Measurements from ENCODE around the gene SLC12A2.

DNA sequence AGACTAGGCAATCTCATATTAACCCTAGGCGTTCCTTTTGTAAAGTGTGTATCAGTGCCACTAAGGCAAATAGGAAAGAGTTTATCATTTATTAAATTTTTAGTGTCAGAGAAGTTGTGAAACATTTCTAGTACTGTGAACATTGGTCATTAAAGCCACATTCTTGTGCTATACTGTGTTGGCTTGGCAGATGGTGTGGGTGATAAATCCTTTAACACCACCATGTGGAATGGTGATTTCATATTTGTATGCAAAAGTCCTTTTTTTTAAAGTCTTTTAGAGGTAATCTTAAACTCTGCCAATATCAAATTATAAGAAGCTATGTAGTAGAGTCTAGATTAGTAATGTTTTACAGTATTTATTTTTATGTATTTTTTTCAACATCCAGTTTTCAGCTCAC lies 18.1 kb downstream of the SLC12A2 start:
- TF ChIP-seq, protein P1, sequence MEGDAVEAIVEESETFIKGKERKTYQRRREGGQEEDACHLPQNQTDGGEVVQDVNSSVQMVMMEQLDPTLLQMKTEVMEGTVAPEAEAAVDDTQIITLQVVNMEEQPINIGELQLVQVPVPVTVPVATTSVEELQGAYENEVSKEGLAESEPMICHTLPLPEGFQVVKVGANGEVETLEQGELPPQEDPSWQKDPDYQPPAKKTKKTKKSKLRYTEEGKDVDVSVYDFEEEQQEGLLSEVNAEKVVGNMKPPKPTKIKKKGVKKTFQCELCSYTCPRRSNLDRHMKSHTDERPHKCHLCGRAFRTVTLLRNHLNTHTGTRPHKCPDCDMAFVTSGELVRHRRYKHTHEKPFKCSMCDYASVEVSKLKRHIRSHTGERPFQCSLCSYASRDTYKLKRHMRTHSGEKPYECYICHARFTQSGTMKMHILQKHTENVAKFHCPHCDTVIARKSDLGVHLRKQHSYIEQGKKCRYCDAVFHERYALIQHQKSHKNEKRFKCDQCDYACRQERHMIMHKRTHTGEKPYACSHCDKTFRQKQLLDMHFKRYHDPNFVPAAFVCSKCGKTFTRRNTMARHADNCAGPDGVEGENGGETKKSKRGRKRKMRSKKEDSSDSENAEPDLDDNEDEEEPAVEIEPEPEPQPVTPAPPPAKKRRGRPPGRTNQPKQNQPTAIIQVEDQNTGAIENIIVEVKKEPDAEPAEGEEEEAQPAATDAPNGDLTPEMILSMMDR (conservative IDR thresholded peaks at IDR 0.05): no peak
- TF ChIP-seq ZFX (IDR thresholded peaks at IDR 0.05): no peak
